ENCODE data around the gene CAV2.

DNA sequence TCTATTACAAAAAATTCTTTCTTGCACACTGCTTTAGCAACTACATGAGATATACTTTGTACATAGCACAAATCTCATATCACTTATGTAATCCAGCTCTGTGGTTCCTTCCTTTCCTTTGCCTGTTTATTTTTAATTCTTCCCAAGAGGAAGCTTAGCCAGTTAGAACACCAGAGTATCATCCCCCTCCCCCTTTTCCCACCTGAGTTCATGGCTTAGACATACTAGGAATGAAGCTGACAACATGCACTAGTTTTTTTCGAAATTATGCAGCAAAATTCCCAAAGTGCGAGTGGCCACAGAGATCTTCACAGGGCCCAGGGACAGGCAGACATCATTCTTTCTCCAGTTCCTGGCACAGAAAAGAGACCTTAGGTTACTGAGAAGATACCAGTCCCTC lies 43.1 kb downstream of the CAV2 start:
- no peak for TF ChIP-seq POLR2AphosphoS5 (IDR thresholded peaks at IDR 0.05)
- TF ChIP-seq, protein P1, sequence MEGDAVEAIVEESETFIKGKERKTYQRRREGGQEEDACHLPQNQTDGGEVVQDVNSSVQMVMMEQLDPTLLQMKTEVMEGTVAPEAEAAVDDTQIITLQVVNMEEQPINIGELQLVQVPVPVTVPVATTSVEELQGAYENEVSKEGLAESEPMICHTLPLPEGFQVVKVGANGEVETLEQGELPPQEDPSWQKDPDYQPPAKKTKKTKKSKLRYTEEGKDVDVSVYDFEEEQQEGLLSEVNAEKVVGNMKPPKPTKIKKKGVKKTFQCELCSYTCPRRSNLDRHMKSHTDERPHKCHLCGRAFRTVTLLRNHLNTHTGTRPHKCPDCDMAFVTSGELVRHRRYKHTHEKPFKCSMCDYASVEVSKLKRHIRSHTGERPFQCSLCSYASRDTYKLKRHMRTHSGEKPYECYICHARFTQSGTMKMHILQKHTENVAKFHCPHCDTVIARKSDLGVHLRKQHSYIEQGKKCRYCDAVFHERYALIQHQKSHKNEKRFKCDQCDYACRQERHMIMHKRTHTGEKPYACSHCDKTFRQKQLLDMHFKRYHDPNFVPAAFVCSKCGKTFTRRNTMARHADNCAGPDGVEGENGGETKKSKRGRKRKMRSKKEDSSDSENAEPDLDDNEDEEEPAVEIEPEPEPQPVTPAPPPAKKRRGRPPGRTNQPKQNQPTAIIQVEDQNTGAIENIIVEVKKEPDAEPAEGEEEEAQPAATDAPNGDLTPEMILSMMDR (IDR thresholded peaks at IDR 0.05) = no peak

All from esophagus muscularis mucosa (tissue), 3 donors.